Measurements from ENCODE around the gene CDH23. TPM values are rescaled to one million over a fixed set of nuclear protein-coding genes. Genes with fewer than 3 reads are reported as not detected.

CDH23 gene
- total RNA-seq, 1 donor, result 0.36 TPM

- Histone ChIP-seq H3K27ac (ENCODE audit: low read depth, low read length) (peak overlapping the region; percentile 47), H3K4me1 (ENCODE audit: insufficient read depth, low read length) (peaks cover 33% of the 10 kb centered on the region), H3K4me2 (ENCODE audit: insufficient read depth, low read length) (peak overlapping the region; percentile 45), H2AFZ (ENCODE audit: low read length) (no peak overlapping the region), H3K9me3 (ENCODE audit: low read depth, low read length) (no peaks in the 10 kb centered on the region), H3K27me3 (ENCODE audit: insufficient read depth, low read length) (peaks cover 2% of the 10 kb centered on the region), H3K36me3 (ENCODE audit: insufficient read depth, low read length) (no peaks in the 10 kb centered on the region), H4K20me1 (ENCODE audit: insufficient read depth, low read length) (peaks cover 4% of the 10 kb centered on the region), H3K4me3 (ENCODE audit: insufficient read depth, low read length) (no peak overlapping the region), H3K79me2 (ENCODE audit: insufficient read depth, low read length) (no peaks in the 10 kb centered on the region)
- no peak for TF ChIP-seq CTCF (IDR thresholded peaks at IDR 0.05; ENCODE audit: extremely low read depth, low read depth, low read length)
- peak; percentile 79 for DNase-seq (ENCODE audit: insufficient read length, low spot score, missing footprints)
These were observed 468.2 kb downstream of the CDH23 start for GRCh38 chr10:71864911-71865361.

Small RNA genes within 50 kb of the gene (small RNA-seq; reads per million reads assigned to genes)
- not detected for gene MIR7152
- not detected for gene RNU7-38P

Other genes with a start within 250 kb of the CDH23 start
- gene UNC5B, start 184.3 kb upstream of the CDH23 start, total RNA-seq, result 90.8 and 135 TPM in 2 replicates
- 2.5 and 3.8 TPM in 2 replicates for gene SLC29A3, start 77.7 kb upstream of the CDH23 start, total RNA-seq